ENCODE results near the gene PRDM5.

Gene PRDM5

DNA sequence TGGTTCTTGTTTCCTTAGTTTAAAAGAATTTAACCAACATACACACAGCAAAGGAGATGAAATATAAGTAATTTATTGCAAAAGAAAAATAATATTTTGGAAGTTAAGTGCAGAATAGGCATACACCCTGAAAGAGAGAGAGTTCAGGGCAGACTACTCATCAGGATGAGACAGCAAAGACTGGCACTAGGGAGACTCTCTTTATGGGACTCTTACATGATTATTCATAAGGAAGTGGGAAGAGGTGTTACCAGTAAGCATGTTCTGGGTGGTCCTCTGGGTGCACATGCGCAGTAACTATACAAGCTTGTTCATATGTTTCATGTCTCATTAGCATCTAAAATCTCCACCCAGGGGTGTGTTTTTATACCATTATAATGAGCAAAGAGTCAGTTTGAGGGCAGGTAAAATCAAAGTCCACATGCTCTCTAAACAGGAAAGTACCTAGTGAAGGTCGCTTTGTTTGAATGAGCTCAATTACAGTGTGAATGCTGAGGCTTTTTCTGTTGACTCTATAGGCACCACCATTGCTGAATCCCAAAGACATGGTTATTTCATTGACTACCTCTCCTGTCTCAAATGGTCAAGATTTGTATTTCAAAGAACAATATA, 38.2 kb upstream of the PRDM5 start:
- H3K9me3 Mint-ChIP-seq, result no peaks in the 10 kb centered on the region
- H3K36me3 Mint-ChIP-seq (ENCODE audit: low read depth), result no peaks in the 10 kb centered on the region
- no peak for DNase-seq
- H3K27me3 Mint-ChIP-seq (ENCODE audit: low read depth, poor library complexity), result peaks cover 4% of the 10 kb centered on the region
- TF ChIP-seq, protein P1, sequence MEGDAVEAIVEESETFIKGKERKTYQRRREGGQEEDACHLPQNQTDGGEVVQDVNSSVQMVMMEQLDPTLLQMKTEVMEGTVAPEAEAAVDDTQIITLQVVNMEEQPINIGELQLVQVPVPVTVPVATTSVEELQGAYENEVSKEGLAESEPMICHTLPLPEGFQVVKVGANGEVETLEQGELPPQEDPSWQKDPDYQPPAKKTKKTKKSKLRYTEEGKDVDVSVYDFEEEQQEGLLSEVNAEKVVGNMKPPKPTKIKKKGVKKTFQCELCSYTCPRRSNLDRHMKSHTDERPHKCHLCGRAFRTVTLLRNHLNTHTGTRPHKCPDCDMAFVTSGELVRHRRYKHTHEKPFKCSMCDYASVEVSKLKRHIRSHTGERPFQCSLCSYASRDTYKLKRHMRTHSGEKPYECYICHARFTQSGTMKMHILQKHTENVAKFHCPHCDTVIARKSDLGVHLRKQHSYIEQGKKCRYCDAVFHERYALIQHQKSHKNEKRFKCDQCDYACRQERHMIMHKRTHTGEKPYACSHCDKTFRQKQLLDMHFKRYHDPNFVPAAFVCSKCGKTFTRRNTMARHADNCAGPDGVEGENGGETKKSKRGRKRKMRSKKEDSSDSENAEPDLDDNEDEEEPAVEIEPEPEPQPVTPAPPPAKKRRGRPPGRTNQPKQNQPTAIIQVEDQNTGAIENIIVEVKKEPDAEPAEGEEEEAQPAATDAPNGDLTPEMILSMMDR (IDR thresholded peaks at IDR 0.05), result no peak
- H3K27ac Mint-ChIP-seq, result no peak overlapping the region
- no peak overlapping the region for H3K4me3 Mint-ChIP-seq
- H3K4me1 Mint-ChIP-seq, result peaks cover 12% of the 10 kb centered on the region

- peaks cover 81% of the 10 kb centered on the region for H3K9me3 Mint-ChIP-seq
- TF ChIP-seq, protein P1 (IDR thresholded peaks at IDR 0.05), result no peak
- peak overlapping the region; percentile 55 for H3K27ac Mint-ChIP-seq
Measured at GRCh38 chr4:120948382-120948781, 25.9 kb upstream of the PRDM5 start.

GRCh38 chr4:120942776-120943175, 20.2 kb upstream of the PRDM5 start:
- TF ChIP-seq, protein P1 (IDR thresholded peaks at IDR 0.05), result no peak

More at GRCh38 chr4:120948382-120948781, 25.9 kb upstream of the PRDM5 start:
- H3K4me3 Mint-ChIP-seq, result no peak overlapping the region
- peaks cover 5% of the 10 kb centered on the region for H3K4me1 Mint-ChIP-seq
- peaks cover 13% of the 10 kb centered on the region for H3K36me3 Mint-ChIP-seq (ENCODE audit: low read depth)
- no peak for DNase-seq
- no peaks in the 10 kb centered on the region for H3K27me3 Mint-ChIP-seq (ENCODE audit: low read depth, poor library complexity)

DNA sequence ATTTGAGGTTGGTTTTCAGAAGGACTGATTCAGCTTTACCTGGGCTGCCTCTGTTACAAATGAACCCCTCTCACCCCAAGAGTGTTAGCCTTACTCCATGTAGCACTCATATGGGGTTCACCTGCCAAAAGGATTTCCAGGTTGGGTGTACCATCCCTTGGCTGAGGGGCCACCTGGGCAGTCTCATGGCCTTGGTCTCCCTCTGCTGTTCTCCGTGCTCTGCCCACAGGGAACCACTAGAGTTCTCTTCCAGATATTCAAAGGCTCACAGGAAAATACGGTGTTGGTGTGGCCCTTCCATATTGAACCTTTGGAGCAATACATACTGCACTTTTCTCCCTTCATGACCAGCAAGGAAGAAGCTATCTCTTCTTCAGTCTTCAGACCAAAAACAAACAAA, 18.0 kb upstream of the PRDM5 start:
- DNase-seq, result no peak

More at GRCh38 chr4:120942776-120943175, 20.2 kb upstream of the PRDM5 start:
- Mint-ChIP-seq H3K4me3 (no peak overlapping the region), H3K36me3 (ENCODE audit: low read depth) (peaks cover 13% of the 10 kb centered on the region), H3K4me1 (peaks cover 11% of the 10 kb centered on the region), H3K9me3 (peaks cover 31% of the 10 kb centered on the region), H3K27me3 (ENCODE audit: low read depth, poor library complexity) (no peaks in the 10 kb centered on the region), H3K27ac (no peak overlapping the region)
- no peak for DNase-seq

GRCh38 chr4:120939693-120940092, 17.2 kb upstream of the PRDM5 start:
- Mint-ChIP-seq H3K27ac (no peak overlapping the region), H3K4me3 (no peak overlapping the region), H3K27me3 (ENCODE audit: low read depth, poor library complexity) (peaks cover 1% of the 10 kb centered on the region), H3K36me3 (ENCODE audit: low read depth) (peaks cover 4% of the 10 kb centered on the region), H3K9me3 (peaks cover 16% of the 10 kb centered on the region), H3K4me1 (peaks cover 6% of the 10 kb centered on the region)
- DNase-seq, result no peak
- TF ChIP-seq, protein P1 (IDR thresholded peaks at IDR 0.05), result no peak

More for the DNA sequence above, 18.0 kb upstream of the PRDM5 start:
- peak overlapping the region; percentile 9 for H3K27ac Mint-ChIP-seq
- no peak overlapping the region for H3K4me3 Mint-ChIP-seq
- H3K9me3 Mint-ChIP-seq, result peaks cover 25% of the 10 kb centered on the region
- H3K27me3 Mint-ChIP-seq (ENCODE audit: low read depth, poor library complexity), result no peaks in the 10 kb centered on the region
- TF ChIP-seq, protein P1 (IDR thresholded peaks at IDR 0.05), result no peak
- peaks cover 6% of the 10 kb centered on the region for H3K4me1 Mint-ChIP-seq
- H3K36me3 Mint-ChIP-seq (ENCODE audit: low read depth), result peaks cover 4% of the 10 kb centered on the region

- H3K27me3 Mint-ChIP-seq (ENCODE audit: low read depth, poor library complexity), result peaks cover 7% of the 10 kb centered on the region
- peaks cover 8% of the 10 kb centered on the region for H3K9me3 Mint-ChIP-seq
- no peak for DNase-seq
- H3K4me1 Mint-ChIP-seq, result no peaks in the 10 kb centered on the region
- TF ChIP-seq, protein P1 (IDR thresholded peaks at IDR 0.05), result no peak
- no peak overlapping the region for H3K4me3 Mint-ChIP-seq
- peaks cover 5% of the 10 kb centered on the region for H3K36me3 Mint-ChIP-seq (ENCODE audit: low read depth)
- H3K27ac Mint-ChIP-seq, result no peak overlapping the region
Measured at GRCh38 chr4:120929847-120930246, 7.3 kb upstream of the PRDM5 start.

Data from nephron progenitor cell (in vitro differentiated cells).